Cardiac septum (tissue), 1 donor: ENCODE data around the gene HSPE1. TPM values are rescaled to one million over a fixed set of nuclear protein-coding genes. Genes with fewer than 3 reads are reported as not detected.

ENCODE experiments used
- DNase-seq: peaks from one replicate; pipeline ENCODE4 v3.0.0-alpha.2; 2020; ENCODE audit warnings: low spot score
- intact Hi-C: fragments of 100-400 bp; cut with DNase I; formaldehyde crosslinking; loops from one replicate; pipeline ENCODE4 v1.14.0; 2022
- total RNA-seq: library from RNA; stranded (reverse); fragmentation: NEBNext Ultra II Directional; extraction: Animal tissue kit (Norgen Biotek cat#: 25700); gene quantifications from one replicate; pipeline ENCODE4 v1.2.1, GENCODE V29; 2021
- donor health status: DM: no; HTN: no; CAD: no.

HSPE1 gene
- total RNA-seq, 1 donor from 2014 or later: 88.3 TPM

GRCh38 chr2:197495433-197496134 lies 4.6 kb upstream of the HSPE1 start:
- intact Hi-C loops: loop anchor here (5.0 to 10.0 kb wide), 4 partner anchors 43 to 571 kb away; partner anchors contain the start of genes COQ10B, MARS2 and PGAP1
- DNase-seq: no peak

- intact Hi-C loops: loop anchor here (5.0 to 10.0 kb wide), 4 partner anchors 44 to 572 kb away; partner anchors contain the start of genes COQ10B, MARS2 and PGAP1
- DNase-seq: no peak
These were observed 3.5 kb upstream of the HSPE1 start for GRCh38 chr2:197496695-197497094.

- intact Hi-C loops: loop anchor here (5.0 to 10.0 kb wide), 4 partner anchors 45 to 573 kb away; partner anchors contain the start of genes COQ10B, MARS2 and PGAP1
- DNase-seq: no peak
These were observed 2.9 kb upstream of the HSPE1 start for GRCh38 chr2:197497326-197497725.

GRCh38 chr2:197498235-197498936 lies 1.8 kb upstream of the HSPE1 start:
- DNase-seq: no peak
- intact Hi-C loops: loop anchor here (5.0 to 10.0 kb wide), 4 partner anchors 46 to 574 kb away; partner anchors contain the start of genes COQ10B, MARS2 and PGAP1

GRCh38 chr2:197498937-197499593 lies 1.1 kb upstream of the HSPE1 start:
- DNase-seq: peak; percentile 86
- intact Hi-C loops: loop anchor here (1.0 to 10.0 kb wide), 6 partner anchors 16 to 574 kb away; partner anchors contain the start of genes COQ10B, MARS2, PGAP1 and SF3B1

GRCh38 chr2:197500503-197501131 lies 438 bp downstream of the HSPE1 start:
- intact Hi-C loops: no loop called here
- no peak for DNase-seq

- intact Hi-C loops: no loop called here
- DNase-seq: no peak
These were observed 2.0 kb downstream of the HSPE1 start for GRCh38 chr2:197502201-197502600.

GRCh38 chr2:197502685-197503084 lies 2.5 kb downstream of the HSPE1 start:
- intact Hi-C loops: no loop called here
- DNase-seq: no peak

GRCh38 chr2:197504000-197504399 lies 3.8 kb downstream of the HSPE1 start:
- intact Hi-C loops: no loop called here
- no peak for DNase-seq

- intact Hi-C loops: no loop called here
- no peak for DNase-seq
These were observed 4.3 kb downstream of the HSPE1 start for GRCh38 chr2:197504512-197504911.

- DNase-seq: no peak
- intact Hi-C loops: no loop called here
These were observed 6.5 kb downstream of the HSPE1 start for GRCh38 chr2:197506658-197507057.

GRCh38 chr2:197513915-197514314 lies 13.7 kb downstream of the HSPE1 start:
- intact Hi-C loops: no loop called here
- no peak for DNase-seq

GRCh38 chr2:197514754-197515153 lies 14.6 kb downstream of the HSPE1 start:
- intact Hi-C loops: loop anchor here (1.0 to 5.0 kb wide), 3 partner anchors 15 to 191 kb away; partner anchors contain the start of genes HSPD1 and MARS2
- DNase-seq: no peak

GRCh38 chr2:197515315-197515738 lies 15.1 kb downstream of the HSPE1 start:
- intact Hi-C loops: loop anchor here (1.0 to 5.0 kb wide), 3 partner anchors 16 to 190 kb away; partner anchors contain the start of genes HSPD1 and MARS2
- DNase-seq: no peak

GRCh38 chr2:197515739-197516392 lies 15.7 kb downstream of the HSPE1 start, which contains the start of gene MOB4:
TSS of gene MOB4 (plus strand) at chr2:197516066. CDS start at chr2:197516087, 21 bp downstream.
- peak; percentile 98 for DNase-seq
- intact Hi-C loops: loop anchor here (1.0 to 5.0 kb wide), 4 partner anchors 17 to 189 kb away; partner anchors contain the start of genes COQ10B, HSPD1 and MARS2

GRCh38 chr2:197516393-197516761 lies 16.2 kb downstream of the HSPE1 start:
- DNase-seq: no peak
- intact Hi-C loops: loop anchor here (1.0 to 5.0 kb wide), 2 partner anchors 63 to 106 kb away; partner anchors contain the start of gene COQ10B

GRCh38 chr2:197517150-197517549 lies 17.0 kb downstream of the HSPE1 start:
- no peak for DNase-seq
- intact Hi-C loops: loop anchor here (5.0 kb wide), 1 partner anchor 105 kb away; no protein-coding TSS in a partner anchor

- DNase-seq: no peak
- intact Hi-C loops: no loop called here
These were observed 38.2 kb downstream of the HSPE1 start for GRCh38 chr2:197538412-197538811.

GRCh38 chr2:197539734-197540133 lies 39.6 kb downstream of the HSPE1 start:
- intact Hi-C loops: no loop called here
- no peak for DNase-seq
